PFSK-1 (cell line): ENCODE data around the gene OSBPL10.

Source experiments
- FOXP2 ChIP-seq: optimal IDR thresholded peaks from 2 replicates; pipeline ENCODE3; 2011; ENCODE audit warnings: borderline replicate concordance, control low read depth, inconsistent platforms; ENCODE audit not compliant: insufficient read depth; ENCODE audit errors: extremely low read length, extremely low read depth
- POLR2AphosphoS5 ChIP-seq: IDR thresholded peaks from 2 replicates; pipeline ENCODE4 v1.6.1; 2012; ENCODE audit warnings: low read depth, mild to moderate bottlenecking, control low read depth, low read length, moderate library complexity
- SIN3A ChIP-seq: IDR thresholded peaks from 2 replicates; pipeline ENCODE4 v1.6.1; 2012; ENCODE audit warnings: mild to moderate bottlenecking, low read length, moderate library complexity, borderline replicate concordance; ENCODE audit not compliant: insufficient read depth
- TAF1 ChIP-seq: IDR thresholded peaks from 2 replicates; pipeline ENCODE4 v1.6.1; 2012; ENCODE audit warnings: low read length, control low read depth, borderline replicate concordance; ENCODE audit not compliant: insufficient read depth
- TF ChIP-seq, protein P1 (sequence below), 2 experiments: IDR thresholded peaks; 2 replicates each; pipeline versions ENCODE4 v1.6.1 to v1.8.0; 2011 to 2012; ENCODE audit warnings: low read depth in 2 of 2, low read length in 2 of 2, control low read depth in 1 of 2, inconsistent platforms in 1 of 2, mild to moderate bottlenecking in 1 of 2, moderate library complexity in 1 of 2; ENCODE audit not compliant: insufficient read depth in 1 of 2

The OSBPL10 gene

GRCh38 chr3:32002561-32003368, 21.7 kb upstream of the OSBPL10 start:
- no peak for TF ChIP-seq POLR2AphosphoS5
- no peak for TF ChIP-seq TAF1
- no peak for TF ChIP-seq FOXP2
- no peak for TF ChIP-seq SIN3A
- TF ChIP-seq, protein P1, sequence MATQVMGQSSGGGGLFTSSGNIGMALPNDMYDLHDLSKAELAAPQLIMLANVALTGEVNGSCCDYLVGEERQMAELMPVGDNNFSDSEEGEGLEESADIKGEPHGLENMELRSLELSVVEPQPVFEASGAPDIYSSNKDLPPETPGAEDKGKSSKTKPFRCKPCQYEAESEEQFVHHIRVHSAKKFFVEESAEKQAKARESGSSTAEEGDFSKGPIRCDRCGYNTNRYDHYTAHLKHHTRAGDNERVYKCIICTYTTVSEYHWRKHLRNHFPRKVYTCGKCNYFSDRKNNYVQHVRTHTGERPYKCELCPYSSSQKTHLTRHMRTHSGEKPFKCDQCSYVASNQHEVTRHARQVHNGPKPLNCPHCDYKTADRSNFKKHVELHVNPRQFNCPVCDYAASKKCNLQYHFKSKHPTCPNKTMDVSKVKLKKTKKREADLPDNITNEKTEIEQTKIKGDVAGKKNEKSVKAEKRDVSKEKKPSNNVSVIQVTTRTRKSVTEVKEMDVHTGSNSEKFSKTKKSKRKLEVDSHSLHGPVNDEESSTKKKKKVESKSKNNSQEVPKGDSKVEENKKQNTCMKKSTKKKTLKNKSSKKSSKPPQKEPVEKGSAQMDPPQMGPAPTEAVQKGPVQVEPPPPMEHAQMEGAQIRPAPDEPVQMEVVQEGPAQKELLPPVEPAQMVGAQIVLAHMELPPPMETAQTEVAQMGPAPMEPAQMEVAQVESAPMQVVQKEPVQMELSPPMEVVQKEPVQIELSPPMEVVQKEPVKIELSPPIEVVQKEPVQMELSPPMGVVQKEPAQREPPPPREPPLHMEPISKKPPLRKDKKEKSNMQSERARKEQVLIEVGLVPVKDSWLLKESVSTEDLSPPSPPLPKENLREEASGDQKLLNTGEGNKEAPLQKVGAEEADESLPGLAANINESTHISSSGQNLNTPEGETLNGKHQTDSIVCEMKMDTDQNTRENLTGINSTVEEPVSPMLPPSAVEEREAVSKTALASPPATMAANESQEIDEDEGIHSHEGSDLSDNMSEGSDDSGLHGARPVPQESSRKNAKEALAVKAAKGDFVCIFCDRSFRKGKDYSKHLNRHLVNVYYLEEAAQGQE (IDR thresholded peaks at IDR 0.05; ENCODE audit: insufficient read depth in 1 of 2, low read depth in 2 of 2, low read length in 2 of 2), result no peak

- no peak for TF ChIP-seq SIN3A
- TF ChIP-seq FOXP2, result no peak
- TF ChIP-seq, protein P1 (IDR thresholded peaks at IDR 0.05; ENCODE audit: insufficient read depth in 1 of 2, low read depth in 2 of 2, low read length in 2 of 2), result no peak
- TF ChIP-seq TAF1, result no peak
- TF ChIP-seq POLR2AphosphoS5, result no peak
Measured at GRCh38 chr3:32000877-32001276, 19.8 kb upstream of the OSBPL10 start.

DNA sequence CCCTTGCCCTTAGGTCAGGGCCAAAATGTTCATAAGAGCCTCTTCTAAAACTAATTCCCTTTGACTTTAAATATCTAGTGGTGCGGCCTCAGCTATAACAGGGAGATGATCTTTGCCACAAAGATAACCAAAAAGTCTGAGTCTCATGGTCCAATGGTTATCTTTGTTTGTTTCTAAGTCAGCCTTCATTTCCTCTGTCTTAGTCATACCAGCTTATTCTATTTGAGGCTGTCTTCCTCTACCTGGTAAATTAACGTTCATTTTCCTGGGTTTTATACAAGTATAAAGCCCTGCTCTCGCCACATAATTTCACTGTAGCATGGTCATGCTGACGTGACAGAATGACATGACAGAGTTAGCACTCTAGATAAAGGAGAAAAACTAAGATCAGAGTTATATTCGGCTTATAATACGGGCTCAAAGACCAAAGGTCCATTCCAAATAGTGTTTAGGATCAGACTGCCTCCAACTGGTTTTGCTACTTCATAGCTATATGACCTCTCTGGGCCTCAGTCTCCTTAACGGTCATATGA, 18.9 kb upstream of the OSBPL10 start:
- TF ChIP-seq FOXP2 (no peak), POLR2AphosphoS5 (no peak), TAF1 (no peak), SIN3A (no peak)
- TF ChIP-seq, protein P1 (IDR thresholded peaks at IDR 0.05; ENCODE audit: insufficient read depth in 1 of 2, low read depth in 2 of 2, low read length in 2 of 2), result no peak

GRCh38 chr3:31997500-31997899, 16.4 kb upstream of the OSBPL10 start:
- no peak for TF ChIP-seq FOXP2

- TF ChIP-seq, protein P1 (IDR thresholded peaks at IDR 0.05; ENCODE audit: insufficient read depth in 1 of 2, low read depth in 2 of 2, low read length in 2 of 2), result no peak
- TF ChIP-seq POLR2AphosphoS5 (no peak), SIN3A (no peak), FOXP2 (no peak), TAF1 (no peak)
Measured at GRCh38 chr3:31996195-31996594, 15.1 kb upstream of the OSBPL10 start.
